Measurements from ENCODE around the gene GBA3. TPM values are rescaled to one million over a fixed set of nuclear protein-coding genes. Genes with fewer than 3 reads are reported as not detected.

The GBA3 gene
- total RNA-seq, 1 experiment from 2014 or later = 0.09 TPM

GRCh38 chr4:22667332-22667940 is 25.3 kb upstream of the GBA3 start:
- POLR2A ChIA-PET = no interaction called here
- ATAC-seq (no peak), DNase-seq (ENCODE audit: low spot score) (no peak)
- H3K27me3 Mint-ChIP-seq (ENCODE audit: low read depth) = no peaks in the 10 kb centered on the region
- no peak overlapping the region for H3K4me3 Mint-ChIP-seq
- H3K36me3 Mint-ChIP-seq = no peaks in the 10 kb centered on the region
- no peak for TF ChIP-seq SOX15 (CRISPR knock-in tag; IDR thresholded peaks at IDR 0.05)
- no peak for TF ChIP-seq SMAD4 (CRISPR knock-in tag; IDR thresholded peaks at IDR 0.05)
- TF ChIP-seq NR3C1 (CRISPR knock-in tag; conservative IDR thresholded peaks at IDR 0.05; ENCODE audit: low read depth) = no peak
- no peak for TF ChIP-seq MLX (CRISPR knock-in tag; IDR thresholded peaks at IDR 0.05)
- no peak for TF ChIP-seq ZNF317 (CRISPR knock-in tag; IDR thresholded peaks at IDR 0.05; ENCODE audit: borderline replicate concordance, low read depth)
- TF ChIP-seq CREB1 (CRISPR knock-in tag; IDR thresholded peaks at IDR 0.05) = no peak
- no peak for TF ChIP-seq E2F1 (CRISPR knock-in tag; IDR thresholded peaks at IDR 0.05)
- no peak for TF ChIP-seq ZBTB21 (CRISPR knock-in tag; IDR thresholded peaks at IDR 0.05; ENCODE audit: borderline replicate concordance)
- TF ChIP-seq ELF4 (CRISPR knock-in tag; IDR thresholded peaks at IDR 0.05; ENCODE audit: low read depth) = no peak
- TF ChIP-seq NFYB (CRISPR knock-in tag; conservative IDR thresholded peaks at IDR 0.05; ENCODE audit: low read depth) = no peak
- no peak for TF ChIP-seq STAT6 (CRISPR knock-in tag; conservative IDR thresholded peaks at IDR 0.05; ENCODE audit: low read depth)
- no peak overlapping the region for H3K27ac Mint-ChIP-seq
- CTCF ChIA-PET = interaction anchor here (1.2 kb wide), 1 partner anchor 430 kb away, joined by 3 read pairs; no protein-coding TSS in a partner anchor
- H3K9me3 Mint-ChIP-seq = no peaks in the 10 kb centered on the region
- H3K4me1 Mint-ChIP-seq = no peaks in the 10 kb centered on the region

- H3K27me3 Mint-ChIP-seq (ENCODE audit: low read depth) = no peaks in the 10 kb centered on the region
- CTCF ChIA-PET = interaction anchor here (1.2 kb wide), 1 partner anchor 431 kb away, joined by 3 read pairs; no protein-coding TSS in a partner anchor
- POLR2A ChIA-PET = no interaction called here
- DNase-seq (ENCODE audit: low spot score) (no peak), ATAC-seq (no peak)
- H3K4me3 Mint-ChIP-seq = no peak overlapping the region
- no peaks in the 10 kb centered on the region for H3K9me3 Mint-ChIP-seq
- no peak overlapping the region for H3K27ac Mint-ChIP-seq
- no peaks in the 10 kb centered on the region for H3K4me1 Mint-ChIP-seq
- H3K36me3 Mint-ChIP-seq = no peaks in the 10 kb centered on the region
- TF ChIP-seq ZBTB21 (CRISPR knock-in tag; IDR thresholded peaks at IDR 0.05; ENCODE audit: borderline replicate concordance) (no peak), SP1 (CRISPR knock-in tag; conservative IDR thresholded peaks at IDR 0.05) (no peak), HMGXB4 (CRISPR knock-in tag; IDR thresholded peaks at IDR 0.05) (no peak), NFE2L1 (CRISPR knock-in tag; IDR thresholded peaks at IDR 0.05) (no peak), ATF6 (CRISPR knock-in tag; IDR thresholded peaks at IDR 0.05) (no peak), SOX15 (CRISPR knock-in tag; IDR thresholded peaks at IDR 0.05) (no peak), EMX1 (CRISPR knock-in tag; IDR thresholded peaks at IDR 0.05) (no peak), PREB (CRISPR knock-in tag; IDR thresholded peaks at IDR 0.05; ENCODE audit: borderline replicate concordance) (no peak), CREM (CRISPR knock-in tag; IDR thresholded peaks at IDR 0.05) (no peak), FOXJ3 (CRISPR knock-in tag; IDR thresholded peaks at IDR 0.05; ENCODE audit: borderline replicate concordance) (no peak), AR (CRISPR knock-in tag; IDR thresholded peaks at IDR 0.05) (no peak), ATF3 (CRISPR knock-in tag; conservative IDR thresholded peaks at IDR 0.05) (no peak)
Observed at GRCh38 chr4:22668301-22668700, 24.4 kb upstream of the GBA3 start.

All from WTC11 (cell line).